Measurements from ENCODE around the gene HTRA3.
A peak's percentile ranks its signal among the peaks of the same experiment; 100 is the strongest.
"Not testable (repeated sequence)": the region's sequence is repeated elsewhere in the genome, so short reads cannot be mapped to it uniquely, and the experiment has no call there.

The HTRA3 gene

GRCh38 chr4:8346838-8347605 lies 77.5 kb downstream of the HTRA3 start:
- DNase-seq = no peak

DNA sequence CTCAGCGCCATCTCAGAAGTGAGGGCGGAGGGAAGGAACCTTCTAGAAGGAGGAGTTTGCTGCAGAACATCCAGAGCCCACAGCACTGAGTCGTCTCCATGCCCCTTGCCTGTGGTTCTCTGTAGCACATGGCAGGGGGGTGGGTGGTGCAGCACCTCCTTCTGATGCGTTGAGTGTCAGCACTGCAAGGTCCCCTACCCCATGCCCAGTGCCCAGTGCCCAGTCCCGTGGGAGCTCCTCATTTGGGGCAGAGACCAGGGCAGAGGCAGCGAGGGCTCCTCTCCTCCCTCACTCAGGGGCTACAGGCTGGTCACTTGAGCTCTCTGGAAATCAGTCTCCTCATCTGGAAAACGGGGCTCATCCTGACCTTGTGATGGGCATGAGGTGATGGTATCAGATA lies 78.1 kb downstream of the HTRA3 start:
- DNase-seq = no peak

DNA sequence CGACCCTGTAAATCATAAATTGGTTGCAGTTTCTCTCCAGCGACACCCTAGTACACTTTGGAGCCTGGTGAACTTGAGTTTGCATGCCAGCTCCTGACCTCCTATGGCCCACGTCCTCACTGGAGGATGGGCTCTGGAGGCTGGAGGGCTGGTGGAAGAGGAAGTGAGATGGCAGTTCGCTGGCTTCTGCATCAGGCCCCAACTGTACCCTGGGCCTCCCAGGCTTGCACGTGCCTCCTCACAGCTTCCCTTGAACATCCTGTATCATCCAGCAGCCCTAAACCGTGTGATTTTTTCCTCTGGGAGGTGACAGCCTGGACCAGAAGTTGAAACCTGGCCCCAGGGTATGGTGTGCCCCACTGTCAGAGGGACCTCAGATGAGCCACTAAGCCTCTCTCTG lies 78.5 kb downstream of the HTRA3 start:
- no peak for DNase-seq

GRCh38 chr4:8349236-8349635 lies 79.7 kb downstream of the HTRA3 start:
- not testable (repeated sequence) for DNase-seq

- no peak for DNase-seq
Observed at GRCh38 chr4:8349664-8350236, 80.2 kb downstream of the HTRA3 start.

DNA sequence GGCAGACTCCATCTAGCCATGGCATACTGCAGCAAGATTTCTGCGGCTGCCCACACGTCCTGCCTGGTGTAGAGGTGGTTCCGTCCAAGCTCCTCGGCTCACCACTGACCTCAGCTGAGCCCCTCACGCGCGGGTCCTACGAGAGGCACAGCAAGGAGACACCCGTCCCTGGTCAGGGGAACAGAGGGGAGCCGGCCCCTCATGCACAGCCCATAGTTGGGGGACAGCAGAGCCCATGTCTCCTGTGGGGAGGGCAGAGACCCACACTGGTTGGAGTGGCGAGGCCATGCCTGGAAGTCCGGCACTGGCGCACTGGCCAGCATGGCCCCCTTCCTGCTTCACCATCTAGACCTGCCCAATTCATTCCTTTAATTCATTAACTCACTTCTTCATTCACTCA lies 80.8 kb downstream of the HTRA3 start:
- DNase-seq = no peak

GRCh38 chr4:8350841-8351461 lies 81.4 kb downstream of the HTRA3 start:
- DNase-seq = no peak

GRCh38 chr4:8351931-8352367 lies 82.4 kb downstream of the HTRA3 start:
- peak; percentile 45 for DNase-seq

GRCh38 chr4:8352368-8353157 lies 83.0 kb downstream of the HTRA3 start:
- no peak for DNase-seq

- DNase-seq = no peak
Observed at GRCh38 chr4:8353158-8353669, 83.7 kb downstream of the HTRA3 start.

- DNase-seq = no peak
Observed at GRCh38 chr4:8353912-8354453, 84.4 kb downstream of the HTRA3 start.

GRCh38 chr4:8355306-8355705 lies 85.8 kb downstream of the HTRA3 start:
- peak; percentile 48 for DNase-seq

GRCh38 chr4:8355864-8356565 lies 86.5 kb downstream of the HTRA3 start:
- DNase-seq = no peak

Measured in kidney glomerular epithelial cell (primary cell).